K562 (cell line): ENCODE measurements around the gene CRHR2.

Experiments used
- MITF ChIP-seq: IDR thresholded peaks from 2 replicates; pipeline ENCODE4 v1.6.1; 2014; ENCODE audit warnings: antibody characterized with exemption
- ZNF324 ChIP-seq: fragments of 250-450 bp; sonication (Bioruptor Pico); IDR thresholded peaks from 2 replicates; pipeline ENCODE4 v1.4.0; 2020; ENCODE audit warnings: mild to moderate bottlenecking

- TF ChIP-seq MITF (no peak), ZNF324 (CRISPR knock-in tag) (no peak)
Measured at GRCh38 chr7:30664184-30664885, 17.9 kb downstream of the CRHR2 start.
